Neural progenitor cell (in vitro differentiated cells): Measurements from ENCODE around the gene LRRC38.
"Not testable (repeated sequence)": the region's sequence is repeated elsewhere in the genome, so short reads cannot be mapped to it uniquely, and the experiment has no call there.

Experiments used
- CTCF ChIP-seq: fragments of 200-600 bp; sonication (generic); IDR thresholded peaks from 2 replicates; pipeline ENCODE4 v1.5.1; 2017; ENCODE audit warnings: antibody characterized with exemption, mild to moderate bottlenecking
- EZH2phosphoT487 ChIP-seq: fragments of 200-600 bp; sonication (generic); IDR thresholded peaks from 2 replicates; pipeline ENCODE4 v1.6.1; 2017; ENCODE audit warnings: antibody characterized with exemption

- not testable (repeated sequence) for TF ChIP-seq CTCF, EZH2phosphoT487
Observed at GRCh38 chr1:13439104-13439783, 74.6 kb downstream of the LRRC38 start.
